ENCODE results near the gene RPS14. TPM values are rescaled to one million over a fixed set of nuclear protein-coding genes. Genes with fewer than 3 reads are reported as not detected.

RPS14 gene
- total and polyA plus RNA-seq, 10 of the 15 experiments (the other 5 are each of a cell fraction or from before 2014, with no cell fraction given), result 2,295 to 4,047 (median 2,787) TPM

DNA sequence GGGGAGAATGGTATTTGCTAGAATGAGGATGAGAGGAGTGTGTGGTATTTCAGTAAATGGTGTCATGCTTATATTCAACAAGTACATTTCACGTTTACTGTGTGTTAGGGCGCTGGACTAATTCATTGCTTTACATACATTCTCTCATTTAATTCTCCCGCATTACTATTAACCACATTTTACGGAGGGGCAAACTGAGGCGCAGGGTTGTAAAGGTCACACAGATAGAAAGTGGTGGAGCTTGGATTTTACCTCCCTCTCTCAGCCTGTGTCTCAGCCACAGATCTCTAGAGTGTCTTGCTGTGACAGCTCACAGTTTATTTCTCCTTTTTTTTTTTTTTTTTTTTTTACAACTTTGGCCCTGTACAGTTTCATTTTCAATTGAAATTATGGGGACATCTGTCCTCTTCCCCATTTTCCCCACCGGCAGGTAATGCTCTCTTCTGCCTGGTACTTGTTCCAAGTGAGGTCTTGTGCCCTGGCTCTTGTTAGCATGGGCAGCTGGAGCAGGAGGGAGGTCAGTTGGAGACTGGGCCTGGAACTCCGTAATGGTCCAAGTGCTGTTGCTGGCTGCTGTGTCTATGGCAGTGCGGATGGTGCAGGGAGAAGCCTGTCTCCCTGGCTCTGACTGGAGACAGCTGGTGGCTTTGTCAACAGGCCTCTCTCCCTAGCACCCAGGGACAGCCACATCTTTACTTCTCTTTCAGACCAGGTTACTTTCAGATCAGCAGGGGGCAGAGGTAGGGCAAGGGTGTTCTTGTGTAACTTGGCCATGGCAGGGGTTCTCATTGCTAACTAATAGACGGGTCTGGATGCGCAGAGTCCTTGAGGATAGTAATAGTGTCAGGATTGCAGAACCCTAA is 37.9 kb upstream of the RPS14 start (continued):
- TF ChIP-seq CTCF (IDR thresholded peaks at IDR 0.05 in 2 of 3, conservative IDR thresholded peaks at IDR 0.05 in 1 of 3; ENCODE audit: control insufficient read depth in 2 of 3, extremely low read depth in 1 of 3, insufficient read depth in 1 of 3, low read depth in 3 of 3, low read length in 3 of 3) (peak; percentile 18 to 41 (median 29); a peak in 3 of 6 replicates), RUNX3 (IDR thresholded peaks at IDR 0.05; ENCODE audit: low read length) (peak; percentile 48), ZNF384 (IDR thresholded peaks at IDR 0.05; ENCODE audit: borderline replicate concordance, low read depth, low read length) (peak; percentile 84), ZNF217 (IDR thresholded peaks at IDR 0.05) (peak; percentile 30; the same call in 1 of the 2 replicates)

- Histone ChIP-seq H3K9me3 (replicated peaks; ENCODE audit: control insufficient read depth, insufficient read depth, low read length) (no peaks in the 10 kb centered on the region), H3K4me3 (peak overlapping the region; percentile 88), H3K36me3 (ENCODE audit: control insufficient read depth in 2 of 2, insufficient read depth in 2 of 2, low read length in 1 of 2) (0 out of 4 replicates have a peak, but pooled peaks cover 0 to 1% of the 10 kb centered on the region in 2 experiments), H2AFZ (ENCODE audit: control insufficient read depth, low read depth, low read length) (peak overlapping the region; percentile 68), H3K27me3 (replicated peaks in 1 of 2; ENCODE audit: control insufficient read depth in 2 of 2, insufficient read depth in 2 of 2, low read length in 1 of 2) (no peaks in the 10 kb centered on the region), H4K20me1 (ENCODE audit: control insufficient read depth, insufficient read depth) (no peaks in the 10 kb centered on the region), H3K27ac (ENCODE audit: control insufficient read depth, insufficient read depth) (peak overlapping the region; percentile 72), H3K4me2 (ENCODE audit: control insufficient read depth, insufficient read depth) (peak overlapping the region; percentile 91), H3K79me2 (ENCODE audit: control insufficient read depth, insufficient read depth, low read length) (peaks cover 58% of the 10 kb centered on the region), H3K4me1 (ENCODE audit: control insufficient read depth, insufficient read depth, low read length) (peaks cover 47% of the 10 kb centered on the region), H3K9ac (ENCODE audit: control insufficient read depth, insufficient read depth, low read length) (peak overlapping the region; percentile 80)
- intact Hi-C loops (cut with micrococcal nuclease; ENCODE audit: unreplicated experiment), result loop anchor here (2.0 to 10.0 kb wide), 3 partner anchors 26 to 298 kb away; no protein-coding TSS in a partner anchor
- SMC1A ChIA-PET (ENCODE audit: uncharacterized antibody, unreplicated experiment), result interaction anchor here (0.6 to 6.5 kb wide), 8 partner anchors 8 to 684 kb away, joined by 3 to 65 read pairs (median 6); partner anchors contain the start of gene RPS14
- CTCF ChIA-PET, result interaction anchor here (0.8 to 8.4 kb wide), 11 partner anchors 9 to 88 kb away, joined by 3 to 132 read pairs (median 4); no protein-coding TSS in a partner anchor
- no TSS peak for BruUV-seq (replicated peaks)
- RAD21 ChIA-PET (ENCODE audit: unreplicated experiment), result interaction anchor here (0.5 to 10.2 kb wide), 11 partner anchors 11 to 360 kb away, joined by 3 to 143 read pairs (median 3); partner anchors contain the start of gene IRGM
- 2% methylated on average over 30 of the region's 60 CpGs for WGBS (ENCODE audit: insufficient coverage, insufficient replicate concordance, low lambda C conversion rate, missing lambda C conversion rate)
- POLR2A ChIA-PET, result interaction anchor here (0.6 to 1.9 kb wide), 13 partner anchors 8 to 607 kb away, joined by 3 to 11 read pairs (median 4); partner anchors contain the start of genes CD74, DCTN4 and RPS14
- DNase-seq (ENCODE audit: low read depth, low spot score) (no peak), FAIRE-seq (no peak), ATAC-seq (peak; percentile 35)
- in situ Hi-C loops (cut with MboI), result no loop called here
- TF ChIP-seq GATAD2B (conservative IDR thresholded peaks at IDR 0.05; ENCODE audit: low read depth), result peak; percentile 27; the same call in 1 of the 2 replicates
- 0 out of 2 replicates have a peak, but pooled peaks have one; percentile 22 for TF ChIP-seq NR2C1 (IDR thresholded peaks at IDR 0.05)
- TF ChIP-seq ZNF217 (IDR thresholded peaks at IDR 0.05), result peak; percentile 17; the same call in 1 of the 2 replicates
- peak; percentile 22 for TF ChIP-seq SMAD1 (IDR thresholded peaks at IDR 0.05; ENCODE audit: low read depth, partially characterized antibody)
- TF ChIP-seq ZNF687 (IDR thresholded peaks at IDR 0.05), result no peak
- TF ChIP-seq MEF2B (IDR thresholded peaks at IDR 0.05; ENCODE audit: partially characterized antibody, poor library complexity, severe bottlenecking), result peak; percentile 29
- TF ChIP-seq BACH1 (IDR thresholded peaks at IDR 0.05; ENCODE audit: borderline replicate concordance), result 0 out of 2 replicates have a peak, but pooled peaks have one; percentile 9
- TF ChIP-seq IKZF2 (IDR thresholded peaks at IDR 0.05), result 0 out of 4 replicates have a peak, but pooled peaks of 1 of the 2 experiments have one; percentile 3
- TF ChIP-seq CHD2 (IDR thresholded peaks at IDR 0.05; ENCODE audit: borderline replicate concordance, low read depth, low read length), result 0 out of 2 replicates have a peak, but pooled peaks have one; percentile 10
Measured at GRCh38 chr5:150486402-150487198, 37.1 kb upstream of the RPS14 start.

All from GM12878 (cell line).